Caco-2 (cell line): ENCODE results near the gene ENDOV. TPM values are rescaled to one million over a fixed set of nuclear protein-coding genes. Genes with fewer than 3 reads are reported as not detected.

ENCODE experiments used
- BruUV-seq: library from RNA; stranded (reverse); fragments of 400-500 nt; replicated peaks from 2 replicates; lab custom pipeline; 2021; lab: Mats Ljungman, UMichigan
- CTCF ChIA-PET: fragments of 300-600 bp; sonication (Branson Sonifier 250); formaldehyde crosslinking; loops from one replicate; lab custom pipeline; 2022; ENCODE audit warnings: antibody characterized with exemption; lab: Charles Lee
- POLR2A ChIA-PET: fragments of 300-600 bp; sonication (Branson Sonifier 250); formaldehyde crosslinking; loops from one replicate; lab custom pipeline; 2022; ENCODE audit warnings: antibody characterized with exemption; lab: Charles Lee
- DNase-seq, 2 experiments: peaks; one replicate each; pipeline versions ENCODE4 v3.0.0 to v3.0.0-alpha.2; 2020 to 2022
- H3K27me3 ChIP-seq: replicated peaks from 2 replicates; pipeline ENCODE4 v1.6.0; 2011; ENCODE audit warnings: low read length; ENCODE audit not compliant: control insufficient read depth, insufficient read depth
- H3K36me3 ChIP-seq: 2 replicates; pipeline ENCODE4 v1.5.1; 2011; ENCODE audit warnings: low read length; ENCODE audit not compliant: control insufficient read depth, insufficient read depth
- H3K4me1 ChIP-seq: fragments of 250-450 bp; sonication (Bioruptor Pico); 2 replicates; pipeline ENCODE4 v1.5.1; 2020; ENCODE audit warnings: mild to moderate bottlenecking
- H3K4me3 ChIP-seq: 2 replicates; pipeline ENCODE4 v1.5.1; 2011; ENCODE audit warnings: low read depth, mild to moderate bottlenecking, control low read depth, low read length
- H3K9me3 ChIP-seq: fragments of 250-450 bp; sonication (Bioruptor Pico); 2 replicates; pipeline ENCODE4 v1.5.1; 2020; ENCODE audit warnings: mild to moderate bottlenecking, moderate library complexity
- H3K27ac Mint-ChIP-seq: one replicate; pipeline ENCODE4 v1.8.0; 2022; ENCODE audit warnings: mixed read lengths; ENCODE audit not compliant: unreplicated experiment
- H3K27me3 Mint-ChIP-seq: one replicate; pipeline ENCODE4 v1.8.0; 2022; ENCODE audit warnings: mixed read lengths; ENCODE audit not compliant: insufficient read depth, unreplicated experiment
- H3K36me3 Mint-ChIP-seq: one replicate; pipeline ENCODE4 v1.8.0; 2022; ENCODE audit warnings: mild to moderate bottlenecking, mixed read lengths; ENCODE audit not compliant: insufficient read depth, unreplicated experiment
- H3K4me1 Mint-ChIP-seq: one replicate; pipeline ENCODE4 v1.8.0; 2022; ENCODE audit warnings: low read depth, mixed read lengths; ENCODE audit not compliant: unreplicated experiment
- H3K4me3 Mint-ChIP-seq: one replicate; pipeline ENCODE4 v1.8.0; 2022; ENCODE audit warnings: mild to moderate bottlenecking, moderate library complexity, mixed read lengths; ENCODE audit not compliant: unreplicated experiment
- H3K9me3 Mint-ChIP-seq: one replicate; pipeline ENCODE4 v1.8.0; 2022; ENCODE audit warnings: mixed read lengths; ENCODE audit not compliant: unreplicated experiment
- CTCF ChIP-seq, 2 experiments: fragments of 200-600 bp in 1 of 2; IDR thresholded peaks; 1 replicate in 1 of 2; 2 replicates in 1 of 2; pipeline versions ENCODE4 v1.5.1 to v1.8.0; 2011 to 2022; ENCODE audit warnings: antibody characterized with exemption in 1 of 2, control low read depth in 1 of 2, inconsistent platforms in 1 of 2, low read depth in 1 of 2, low read length in 1 of 2, mild to moderate bottlenecking in 1 of 2, moderate library complexity in 1 of 2; ENCODE audit not compliant: insufficient read depth in 1 of 2, severe bottlenecking in 1 of 2, unreplicated experiment in 1 of 2
- intact Hi-C: fragments of 100-400 bp; cut with micrococcal nuclease; formaldehyde crosslinking; loops from one replicate; pipeline ENCODE4 v1.10.0; 2022; ENCODE audit not compliant: unreplicated experiment
- total RNA-seq: library from RNA; stranded (reverse); gene quantifications from 2 replicates; pipeline ENCODE4 v1.2.3, GENCODE V29; 2022

Gene ENDOV
- total RNA-seq, 1 experiment from 2014 or later: 21.5 TPM

- Mint-ChIP-seq H3K36me3 (peaks cover 10% of the 10 kb centered on the region), H3K4me1 (no peaks in the 10 kb centered on the region), H3K27ac (no peak overlapping the region), H3K4me3 (no peak overlapping the region), H3K9me3 (no peaks in the 10 kb centered on the region), H3K27me3 (no peaks in the 10 kb centered on the region)
- no TSS peak for BruUV-seq
- Histone ChIP-seq H3K4me1 (no peaks in the 10 kb centered on the region), H3K9me3 (no peaks in the 10 kb centered on the region), H3K36me3 (peaks cover 1% of the 10 kb centered on the region; the same call in 1 of the 2 replicates), H3K4me3 (no peak overlapping the region), H3K27me3 (no peaks in the 10 kb centered on the region)
- TF ChIP-seq CTCF (IDR thresholded peaks at IDR 0.05; ENCODE audit: insufficient read depth in 1 of 2, low read depth in 1 of 2, low read length in 1 of 2, severe bottlenecking in 1 of 2, unreplicated experiment in 1 of 2): no peak
- intact Hi-C loops: no loop called here
- DNase-seq: no peak
- CTCF ChIA-PET: no interaction called here
- POLR2A ChIA-PET: no interaction called here
These were observed 6.6 kb downstream of the ENDOV start for GRCh38 chr17:80421381-80422090.

- H3K36me3 Mint-ChIP-seq: peaks cover 16% of the 10 kb centered on the region
These were observed 7.3 kb downstream of the ENDOV start for GRCh38 chr17:80422276-80422675.

GRCh38 chr17:80422981-80423380 lies 8.0 kb downstream of the ENDOV start:
- H3K36me3 ChIP-seq: peaks cover 1% of the 10 kb centered on the region; the same call in 1 of the 2 replicates
- H3K9me3 ChIP-seq: no peaks in the 10 kb centered on the region
- no peak overlapping the region for H3K4me3 ChIP-seq
- intact Hi-C loops: no loop called here
- H3K4me1 ChIP-seq: no peaks in the 10 kb centered on the region
- H3K27me3 ChIP-seq: no peaks in the 10 kb centered on the region
- ChIA-PET POLR2A (no interaction called here), CTCF (no interaction called here)
- BruUV-seq: no TSS peak
- Mint-ChIP-seq H3K4me3 (no peak overlapping the region), H3K36me3 (peaks cover 16% of the 10 kb centered on the region), H3K9me3 (no peaks in the 10 kb centered on the region), H3K27me3 (no peaks in the 10 kb centered on the region), H3K27ac (no peak overlapping the region), H3K4me1 (no peaks in the 10 kb centered on the region)
- DNase-seq: no peak
- no peak for TF ChIP-seq CTCF (IDR thresholded peaks at IDR 0.05; ENCODE audit: insufficient read depth in 1 of 2, low read depth in 1 of 2, low read length in 1 of 2, severe bottlenecking in 1 of 2, unreplicated experiment in 1 of 2)

More at GRCh38 chr17:80422276-80422675, 7.3 kb downstream of the ENDOV start:
- no peak for TF ChIP-seq CTCF (IDR thresholded peaks at IDR 0.05; ENCODE audit: insufficient read depth in 1 of 2, low read depth in 1 of 2, low read length in 1 of 2, severe bottlenecking in 1 of 2, unreplicated experiment in 1 of 2)
- Mint-ChIP-seq H3K4me1 (no peaks in the 10 kb centered on the region), H3K9me3 (no peaks in the 10 kb centered on the region), H3K27me3 (no peaks in the 10 kb centered on the region), H3K4me3 (no peak overlapping the region), H3K27ac (no peak overlapping the region)
- DNase-seq: no peak
- intact Hi-C loops: no loop called here
- no peaks in the 10 kb centered on the region for H3K9me3 ChIP-seq
- ChIA-PET POLR2A (no interaction called here), CTCF (no interaction called here)
- peaks cover 1% of the 10 kb centered on the region; the same call in 1 of the 2 replicates for H3K36me3 ChIP-seq
- H3K27me3 ChIP-seq: no peaks in the 10 kb centered on the region
- no TSS peak for BruUV-seq
- H3K4me3 ChIP-seq: no peak overlapping the region
- no peaks in the 10 kb centered on the region for H3K4me1 ChIP-seq
